ENCODE measurements around the gene WDR77. TPM values are rescaled to one million over a fixed set of nuclear protein-coding genes. Genes with fewer than 3 reads are reported as not detected.

The WDR77 gene
- polyA plus RNA-seq, 3 donors = 26.4 to 62.2 (median 28.1) TPM

- H3K4me3 Mint-ChIP-seq = no peak overlapping the region
- H3K4me2 ChIP-seq (replicated peaks; ENCODE audit: extremely low read depth, low read length, poor library complexity, severe bottlenecking) = no peak overlapping the region
- intact Hi-C loops (cut with micrococcal nuclease) = loop anchor here in 1 of 2 donors (10.0 kb wide), 2 partner anchors 168 to 258 kb away; no protein-coding TSS in a partner anchor
Observed at GRCh38 chr1:111486431-111486830, 37.4 kb upstream of the WDR77 start.

GRCh38 chr1:111484391-111485026, 35.5 kb upstream of the WDR77 start:
- no peak overlapping the region for H3K9ac ChIP-seq (ENCODE audit: insufficient read depth, low read length, poor library complexity, severe bottlenecking)
- no peaks in the 10 kb centered on the region for H3K27me3 ChIP-seq (ENCODE audit: control insufficient read depth in 2 of 2, insufficient read depth in 2 of 2, low read length in 2 of 2)
- Mint-ChIP-seq H3K27me3 (ENCODE audit: low read depth in 3 of 3) (no peaks in the 10 kb centered on the region), H3K4me3 (no peak overlapping the region), H3K4me1 (peaks cover 69% of the 10 kb centered on the region), H3K36me3 (no peaks in the 10 kb centered on the region), H3K27ac (peak overlapping the region in 3 of 7 donors; percentile 8 to 69 (median 59)), H3K9me3 (no peaks in the 10 kb centered on the region)
- TF ChIP-seq CTCF (IDR thresholded peaks at IDR 0.05) = no peak
- no peaks in the 10 kb centered on the region for H3K36me3 ChIP-seq (replicated peaks in 1 of 2; ENCODE audit: control insufficient read depth in 1 of 2, insufficient read depth in 2 of 2, low read length in 2 of 2)
- H3K4me2 ChIP-seq (replicated peaks; ENCODE audit: extremely low read depth, low read length, poor library complexity, severe bottlenecking) = no peak overlapping the region
- H3K79me2 ChIP-seq (ENCODE audit: insufficient read depth, low read length) = no peaks in the 10 kb centered on the region
- peaks cover 71 to 72% of the 10 kb centered on the region in 2 donors for H3K4me1 ChIP-seq (ENCODE audit: control insufficient read depth in 1 of 2, insufficient read depth in 2 of 2, low read length in 2 of 2)
- H3K27ac ChIP-seq (ENCODE audit: low read depth in 1 of 2, low read length in 2 of 2) = peak overlapping the region in 1 of 2 donors; percentile 61
- no peak for DNase-seq
- intact Hi-C loops (cut with micrococcal nuclease) = loop anchor here (5.0 to 10.0 kb wide), 3 partner anchors 33 to 260 kb away; no protein-coding TSS in a partner anchor
- no peaks in the 10 kb centered on the region for H4K20me1 ChIP-seq (ENCODE audit: insufficient read depth, low read length)
- H2AFZ ChIP-seq (ENCODE audit: insufficient read depth, low read depth, low read length, poor library complexity, severe bottlenecking) = no peak overlapping the region
- H3K9me3 ChIP-seq (replicated peaks in 1 of 2; ENCODE audit: control insufficient read depth in 1 of 2, insufficient read depth in 1 of 2, low read length in 2 of 2) = no peaks in the 10 kb centered on the region
- H3K4me3 ChIP-seq (replicated peaks in 1 of 3; ENCODE audit: low read depth in 2 of 3, low read length in 3 of 3) = no peak overlapping the region

More at GRCh38 chr1:111486431-111486830, 37.4 kb upstream of the WDR77 start:
- Histone ChIP-seq H3K27ac (ENCODE audit: low read depth in 1 of 2, low read length in 2 of 2) (no peak overlapping the region), H3K4me1 (ENCODE audit: control insufficient read depth in 1 of 2, insufficient read depth in 2 of 2, low read length in 2 of 2) (peaks cover 72 to 73% of the 10 kb centered on the region in 2 donors), H3K9me3 (replicated peaks in 1 of 2; ENCODE audit: control insufficient read depth in 1 of 2, insufficient read depth in 1 of 2, low read length in 2 of 2) (no peaks in the 10 kb centered on the region), H3K27me3 (ENCODE audit: control insufficient read depth in 2 of 2, insufficient read depth in 2 of 2, low read length in 2 of 2) (no peaks in the 10 kb centered on the region), H2AFZ (ENCODE audit: insufficient read depth, low read depth, low read length, poor library complexity, severe bottlenecking) (no peak overlapping the region), H3K79me2 (ENCODE audit: insufficient read depth, low read length) (no peaks in the 10 kb centered on the region), H3K4me3 (replicated peaks in 1 of 3; ENCODE audit: low read depth in 2 of 3, low read length in 3 of 3) (no peak overlapping the region), H4K20me1 (ENCODE audit: insufficient read depth, low read length) (no peaks in the 10 kb centered on the region), H3K36me3 (replicated peaks in 1 of 2; ENCODE audit: control insufficient read depth in 1 of 2, insufficient read depth in 2 of 2, low read length in 2 of 2) (no peaks in the 10 kb centered on the region), H3K9ac (ENCODE audit: insufficient read depth, low read length, poor library complexity, severe bottlenecking) (no peak overlapping the region)
- H3K4me1 Mint-ChIP-seq = peaks cover 72% of the 10 kb centered on the region
- H3K9me3 Mint-ChIP-seq = no peaks in the 10 kb centered on the region
- WGBS (ENCODE audit: insufficient coverage) = 100% methylated on average over 4 of the region's 7 CpGs
- DNase-seq = no peak
- H3K27ac Mint-ChIP-seq = peak overlapping the region in 1 of 7 donors; percentile 25
- no peak for TF ChIP-seq CTCF (IDR thresholded peaks at IDR 0.05)
- H3K27me3 Mint-ChIP-seq (ENCODE audit: low read depth in 3 of 3) = no peaks in the 10 kb centered on the region
- H3K36me3 Mint-ChIP-seq = no peaks in the 10 kb centered on the region
